Effector CD4-positive, alpha-beta T cell (primary cell): Measurements from ENCODE around the gene CSF1.
"Not testable (repeated sequence)": the region's sequence is repeated elsewhere in the genome, so short reads cannot be mapped to it uniquely, and the experiment has no call there.

Source experiments
- DNase-seq: peaks from one replicate; pipeline ENCODE4 v3.0.0-alpha.2; 2020

Gene CSF1

GRCh38 chr1:109903376-109903930, 7.2 kb upstream of the CSF1 start:
- no peak for DNase-seq

- DNase-seq: no peak
Observed at GRCh38 chr1:109904105-109904817, 6.4 kb upstream of the CSF1 start.

- DNase-seq: no peak
Observed at GRCh38 chr1:109905491-109905890, 5.2 kb upstream of the CSF1 start.

- peak; percentile 16 for DNase-seq
Observed at GRCh38 chr1:109906160-109906838, 4.3 kb upstream of the CSF1 start.

GRCh38 chr1:109906839-109907180, 3.8 kb upstream of the CSF1 start:
- DNase-seq: no peak

GRCh38 chr1:109907190-109907774, 3.4 kb upstream of the CSF1 start:
- DNase-seq: no peak

GRCh38 chr1:109908836-109909235, 1.8 kb upstream of the CSF1 start:
- no peak for DNase-seq

GRCh38 chr1:109909561-109909960, 1.1 kb upstream of the CSF1 start:
- no peak for DNase-seq

- no peak for DNase-seq
Observed at GRCh38 chr1:109910963-109911798, 532 bp downstream of the CSF1 start.

GRCh38 chr1:109912214-109912861, 1.7 kb downstream of the CSF1 start:
- no peak for DNase-seq

GRCh38 chr1:109912873-109913272, 2.2 kb downstream of the CSF1 start:
- no peak for DNase-seq

- no peak for DNase-seq
Observed at GRCh38 chr1:109913360-109913879, 2.8 kb downstream of the CSF1 start.

GRCh38 chr1:109914587-109915240, 4.1 kb downstream of the CSF1 start:
- no peak for DNase-seq

- no peak for DNase-seq
Observed at GRCh38 chr1:109917051-109917767, 6.6 kb downstream of the CSF1 start.

- no peak for DNase-seq
Observed at GRCh38 chr1:109917768-109918606, 7.3 kb downstream of the CSF1 start.

GRCh38 chr1:109918671-109919070, 8.0 kb downstream of the CSF1 start:
- no peak for DNase-seq

- DNase-seq: no peak
Observed at GRCh38 chr1:109919303-109919702, 8.7 kb downstream of the CSF1 start.

GRCh38 chr1:109920391-109920790, 9.7 kb downstream of the CSF1 start:
- DNase-seq: not testable (repeated sequence)

- no peak for DNase-seq
Observed at GRCh38 chr1:109922326-109922725, 11.7 kb downstream of the CSF1 start.
